Measurements from ENCODE around the gene P2RY2. TPM values are rescaled to one million over a fixed set of nuclear protein-coding genes. Genes with fewer than 3 reads are reported as not detected.

The P2RY2 gene
- total RNA-seq, 1 donor from 2014 or later = 0.30 TPM

- no peak overlapping the region for H3K4me2 ChIP-seq (ENCODE audit: low read length)
- no peak overlapping the region for H3K27ac ChIP-seq (ENCODE audit: low read depth, low read length)
- DNase-seq (ENCODE audit: low read depth) = no peak
- H4K20me1 ChIP-seq (ENCODE audit: insufficient read depth, low read length) = no peaks in the 10 kb centered on the region
- no peak overlapping the region for H2AFZ ChIP-seq (ENCODE audit: low read depth, low read length)
- H3K79me2 ChIP-seq (ENCODE audit: insufficient read depth, low read length) = no peaks in the 10 kb centered on the region
- H3K9ac ChIP-seq (ENCODE audit: low read length) = no peak overlapping the region
- no peak overlapping the region for H3K4me3 ChIP-seq (ENCODE audit: insufficient read depth, low read depth, low read length)
- Mint-ChIP-seq H3K36me3 (ENCODE audit: low read depth, unreplicated experiment) (peaks cover 2% of the 10 kb centered on the region), H3K4me1 (ENCODE audit: low read depth, unreplicated experiment) (peaks cover 6% of the 10 kb centered on the region), H3K27me3 (ENCODE audit: low read depth, unreplicated experiment) (peaks cover 44% of the 10 kb centered on the region), H3K27ac (ENCODE audit: unreplicated experiment) (no peak overlapping the region), H3K4me3 (ENCODE audit: unreplicated experiment) (no peak overlapping the region), H3K9me3 (ENCODE audit: unreplicated experiment) (no peaks in the 10 kb centered on the region)
- no peaks in the 10 kb centered on the region for H3K4me1 ChIP-seq (ENCODE audit: insufficient read depth, low read length)
- FAIRE-seq = no peak
- no peaks in the 10 kb centered on the region for H3K9me3 ChIP-seq (ENCODE audit: insufficient read depth, low read depth, low read length)
- TF ChIP-seq CTCF (IDR thresholded peaks at IDR 0.05; ENCODE audit: insufficient read depth, low read depth, low read length) (no peak), EZH2 (IDR thresholded peaks at IDR 0.05; ENCODE audit: insufficient read depth, low read length) (no peak)
- H3K27me3 ChIP-seq (ENCODE audit: insufficient read depth, low read length) = no peaks in the 10 kb centered on the region
- H3K36me3 ChIP-seq (ENCODE audit: insufficient read depth, low read length) = no peaks in the 10 kb centered on the region
These were observed 63.2 kb downstream of the P2RY2 start for GRCh38 chr11:73281201-73281741.

- TF ChIP-seq CTCF (IDR thresholded peaks at IDR 0.05; ENCODE audit: insufficient read depth, low read depth, low read length) (no peak), EZH2 (IDR thresholded peaks at IDR 0.05; ENCODE audit: insufficient read depth, low read length) (no peak)
- no peaks in the 10 kb centered on the region for H3K4me1 ChIP-seq (ENCODE audit: insufficient read depth, low read length)
- H3K79me2 ChIP-seq (ENCODE audit: insufficient read depth, low read length) = no peaks in the 10 kb centered on the region
- peaks cover 2% of the 10 kb centered on the region for H3K36me3 Mint-ChIP-seq (ENCODE audit: low read depth, unreplicated experiment)
- H3K9me3 Mint-ChIP-seq (ENCODE audit: unreplicated experiment) = no peaks in the 10 kb centered on the region
- no peaks in the 10 kb centered on the region for H3K27me3 ChIP-seq (ENCODE audit: insufficient read depth, low read length)
- DNase-seq (ENCODE audit: low read depth) (no peak), FAIRE-seq (no peak)
- H3K9ac ChIP-seq (ENCODE audit: low read length) = no peak overlapping the region
- peaks cover 44% of the 10 kb centered on the region for H3K27me3 Mint-ChIP-seq (ENCODE audit: low read depth, unreplicated experiment)
- H3K9me3 ChIP-seq (ENCODE audit: insufficient read depth, low read depth, low read length) = no peaks in the 10 kb centered on the region
- no peak overlapping the region for H3K27ac ChIP-seq (ENCODE audit: low read depth, low read length)
- peaks cover 6% of the 10 kb centered on the region for H3K4me1 Mint-ChIP-seq (ENCODE audit: low read depth, unreplicated experiment)
- no peaks in the 10 kb centered on the region for H4K20me1 ChIP-seq (ENCODE audit: insufficient read depth, low read length)
- H3K4me2 ChIP-seq (ENCODE audit: low read length) = no peak overlapping the region
- H2AFZ ChIP-seq (ENCODE audit: low read depth, low read length) = no peak overlapping the region
- H3K4me3 Mint-ChIP-seq (ENCODE audit: unreplicated experiment) = no peak overlapping the region
- no peak overlapping the region for H3K27ac Mint-ChIP-seq (ENCODE audit: unreplicated experiment)
- H3K4me3 ChIP-seq (ENCODE audit: insufficient read depth, low read depth, low read length) = no peak overlapping the region
- no peaks in the 10 kb centered on the region for H3K36me3 ChIP-seq (ENCODE audit: insufficient read depth, low read length)
These were observed 63.9 kb downstream of the P2RY2 start for GRCh38 chr11:73281796-73282660.

All from astrocyte (in vitro differentiated cells and primary cell).